ENCODE results near the gene DGKQ.

The DGKQ gene

DNA sequence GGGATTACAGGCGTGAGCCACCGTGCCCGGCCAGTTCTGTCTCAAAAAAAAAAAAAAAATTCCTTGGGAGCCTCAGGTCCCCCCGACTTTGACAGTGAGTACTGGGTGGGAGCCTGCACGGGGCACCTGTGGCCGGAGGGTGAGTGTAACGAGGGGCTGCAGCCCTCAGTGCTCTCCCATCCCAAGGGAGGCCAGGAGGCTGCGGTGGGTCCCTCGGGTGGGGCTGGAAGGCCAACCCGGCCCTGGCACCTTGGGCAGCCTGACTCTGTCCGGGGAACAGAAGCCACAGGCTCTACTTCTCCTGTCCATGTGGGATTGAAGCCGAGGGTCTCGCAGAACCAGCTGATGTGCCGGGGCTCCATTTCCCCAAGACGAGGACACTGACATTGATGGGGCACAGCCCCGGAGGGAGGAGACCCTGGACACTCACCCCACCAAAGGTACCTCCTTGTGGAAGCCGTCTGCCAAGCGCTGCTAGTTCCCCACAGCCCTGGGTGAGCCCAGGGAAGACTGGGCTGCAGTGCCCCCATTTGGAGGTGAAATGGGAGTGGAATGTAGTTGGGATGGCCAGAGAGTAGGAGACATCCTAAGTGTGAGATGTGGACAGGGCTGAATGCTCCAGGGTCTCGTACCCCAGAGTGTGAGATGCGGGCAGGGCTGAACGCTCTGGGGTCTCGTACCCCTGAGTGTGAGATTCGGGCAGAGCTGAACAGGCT, 22.1 kb upstream of the DGKQ start:
- DNase-seq = no peak

DNA sequence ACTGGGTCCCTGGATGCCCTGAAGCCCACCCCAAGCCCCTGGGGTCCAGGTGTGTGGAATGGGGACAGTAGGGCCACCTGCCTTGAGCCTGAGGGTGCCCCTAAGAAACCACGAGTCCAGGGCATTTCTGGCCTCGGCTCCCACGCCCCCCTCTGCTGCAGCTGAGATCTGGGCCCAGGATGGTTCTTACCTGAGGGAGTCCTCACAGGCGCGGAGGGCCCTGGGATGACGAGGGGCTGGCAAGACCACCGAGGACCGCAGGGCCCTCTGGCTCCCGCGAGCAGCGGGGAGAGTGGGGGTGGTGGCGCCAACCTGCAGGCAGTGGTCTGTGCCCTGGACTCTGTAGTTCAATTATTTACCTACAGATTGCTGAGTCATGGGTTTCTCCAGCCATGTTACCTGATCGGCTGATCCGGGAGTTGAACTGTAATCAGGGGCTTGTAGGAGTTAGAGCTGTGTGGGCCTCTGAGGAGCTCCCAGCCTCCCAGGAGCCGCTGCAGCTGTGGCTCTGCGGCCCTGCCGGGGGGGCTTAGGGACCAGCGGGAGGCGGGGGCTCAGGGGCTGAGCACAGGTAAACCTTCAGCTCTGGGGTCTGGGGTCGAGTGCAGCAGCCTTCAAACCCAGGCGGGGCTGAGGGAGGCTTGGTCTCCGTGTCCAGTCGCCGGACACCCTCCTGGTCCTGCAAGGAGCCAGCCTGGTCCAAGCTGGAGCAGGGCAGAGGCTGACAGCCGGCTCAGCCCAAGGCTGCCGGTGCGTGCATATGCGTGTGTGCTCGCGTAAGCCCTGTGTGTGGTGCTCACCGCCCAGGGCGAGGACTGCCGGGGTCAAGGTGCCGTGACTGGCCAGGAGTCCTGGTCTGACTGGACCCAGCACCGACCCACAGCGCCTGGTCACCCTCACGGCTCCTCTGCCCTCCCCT, 20.0 kb upstream of the DGKQ start, which contains the start of gene SLC26A1:
Gene SLC26A1, minus strand, starts transcription at position 294 of the 919 bp plus-strand sequence. CDS start 1,701 bp downstream, outside the sequence.
- DNase-seq = no peak

DNA sequence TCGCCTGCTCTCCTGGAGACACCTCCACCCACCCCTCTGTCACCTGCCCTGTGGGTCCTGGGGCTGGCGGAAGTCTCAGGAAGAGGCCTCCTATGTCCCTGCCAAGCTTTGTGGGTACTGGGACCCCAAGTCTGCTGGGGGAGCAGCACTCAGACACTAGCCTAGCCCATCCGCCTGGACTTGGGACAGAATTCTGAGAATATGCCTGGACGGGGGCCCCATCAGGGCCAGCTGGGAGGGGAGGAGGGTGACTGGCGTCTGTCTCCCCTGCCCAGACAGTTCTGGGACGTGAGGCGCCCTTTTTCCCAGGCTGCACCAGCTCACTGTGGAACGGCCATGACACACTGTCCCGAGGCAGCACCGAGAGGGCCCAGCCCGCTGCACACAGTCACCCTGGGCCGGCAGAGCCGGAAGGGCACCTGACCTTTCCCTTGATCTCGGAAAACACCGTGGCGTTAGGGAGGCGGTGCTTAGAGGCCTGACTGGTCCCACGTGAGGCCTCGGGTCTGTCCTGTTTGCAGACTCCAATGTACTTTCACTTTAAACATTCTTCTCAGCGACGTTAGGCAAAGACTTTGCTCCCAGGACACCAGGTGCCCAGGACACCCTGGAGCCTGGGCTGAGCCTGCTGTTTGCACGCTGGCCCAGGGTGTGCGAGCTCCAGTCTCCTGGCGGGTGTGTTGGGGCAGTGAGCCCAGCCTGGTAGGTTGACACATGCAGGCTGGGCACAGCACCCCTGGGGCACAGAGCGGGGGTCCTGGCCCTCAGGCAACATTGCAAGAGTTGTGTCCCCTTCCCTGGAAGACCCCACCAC, 19.1 kb upstream of the DGKQ start:
- DNase-seq = no peak

DNA sequence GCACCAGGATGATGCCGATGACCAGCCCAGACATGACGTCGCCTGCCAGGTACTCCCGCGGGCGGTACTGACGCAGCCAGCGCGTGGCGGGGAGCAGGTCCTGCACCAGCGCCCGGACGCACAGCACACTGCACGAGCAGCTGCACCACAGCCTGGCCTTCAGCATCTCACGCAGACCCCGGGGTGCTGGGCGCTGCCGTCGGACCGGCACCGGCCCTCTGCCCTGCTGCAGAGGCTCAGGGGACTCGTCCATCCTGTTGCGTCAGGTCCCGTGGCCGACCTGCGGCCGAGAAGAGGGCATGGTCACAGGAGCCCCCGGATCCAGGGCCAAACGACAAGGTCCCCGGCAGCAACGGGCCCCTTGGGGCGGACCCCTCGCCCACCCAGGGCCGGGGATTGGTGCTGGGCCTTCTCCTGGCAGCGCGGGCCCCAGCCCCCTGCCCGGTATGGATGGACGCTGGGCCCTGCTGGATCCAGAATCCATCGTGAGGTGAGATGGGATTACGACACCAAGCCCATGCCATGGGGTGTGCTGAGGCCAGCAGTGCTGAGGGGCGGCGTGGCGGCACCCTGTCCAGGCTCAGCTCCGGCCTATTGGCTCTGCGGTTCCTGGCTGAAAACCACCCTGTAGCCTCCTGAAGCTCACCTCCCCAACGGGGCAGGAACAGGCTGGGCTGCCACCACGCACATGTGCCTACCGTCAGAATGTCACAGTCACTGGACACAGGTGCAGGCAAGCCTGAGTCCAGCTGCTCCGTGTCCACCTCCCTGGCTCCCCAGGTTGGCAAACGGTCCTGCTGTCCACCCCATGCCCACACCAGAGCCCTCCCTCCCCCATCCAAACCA, 18.3 kb upstream of the DGKQ start:
- no peak for DNase-seq

DNA sequence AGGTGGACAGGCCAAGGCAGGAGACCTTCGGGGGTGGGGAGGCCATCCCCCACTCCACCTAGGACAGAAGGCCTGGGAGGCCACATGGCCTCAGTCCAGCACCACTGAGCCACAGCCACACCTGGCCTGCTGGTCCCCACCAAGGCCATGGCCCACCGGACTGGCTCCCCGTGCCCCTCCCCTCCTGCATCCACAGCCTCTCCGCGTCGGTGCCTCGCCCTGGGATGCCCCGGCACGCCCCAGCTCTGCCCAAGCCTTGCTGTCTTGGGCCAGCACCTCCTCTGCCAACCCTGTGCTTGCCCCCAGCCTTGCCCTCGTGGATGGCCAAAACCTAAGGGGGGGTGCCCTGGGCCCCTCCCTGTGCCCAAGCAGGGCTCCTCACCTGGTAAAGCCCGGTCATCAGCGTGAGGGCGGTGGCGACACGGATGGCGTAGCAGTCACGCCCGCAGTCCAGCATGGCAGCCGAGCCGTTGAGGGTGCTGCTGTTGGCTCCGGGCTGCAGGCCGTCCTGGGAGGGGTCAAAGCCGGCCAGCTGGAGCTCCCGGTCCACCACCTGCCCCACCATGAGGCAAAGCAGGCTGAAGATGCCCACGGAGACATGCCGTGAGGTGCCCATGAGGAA, 17.5 kb upstream of the DGKQ start:
- no peak for DNase-seq

- DNase-seq = no peak
Observed at GRCh38 chr4:989722-990471, 16.5 kb upstream of the DGKQ start.

DNA sequence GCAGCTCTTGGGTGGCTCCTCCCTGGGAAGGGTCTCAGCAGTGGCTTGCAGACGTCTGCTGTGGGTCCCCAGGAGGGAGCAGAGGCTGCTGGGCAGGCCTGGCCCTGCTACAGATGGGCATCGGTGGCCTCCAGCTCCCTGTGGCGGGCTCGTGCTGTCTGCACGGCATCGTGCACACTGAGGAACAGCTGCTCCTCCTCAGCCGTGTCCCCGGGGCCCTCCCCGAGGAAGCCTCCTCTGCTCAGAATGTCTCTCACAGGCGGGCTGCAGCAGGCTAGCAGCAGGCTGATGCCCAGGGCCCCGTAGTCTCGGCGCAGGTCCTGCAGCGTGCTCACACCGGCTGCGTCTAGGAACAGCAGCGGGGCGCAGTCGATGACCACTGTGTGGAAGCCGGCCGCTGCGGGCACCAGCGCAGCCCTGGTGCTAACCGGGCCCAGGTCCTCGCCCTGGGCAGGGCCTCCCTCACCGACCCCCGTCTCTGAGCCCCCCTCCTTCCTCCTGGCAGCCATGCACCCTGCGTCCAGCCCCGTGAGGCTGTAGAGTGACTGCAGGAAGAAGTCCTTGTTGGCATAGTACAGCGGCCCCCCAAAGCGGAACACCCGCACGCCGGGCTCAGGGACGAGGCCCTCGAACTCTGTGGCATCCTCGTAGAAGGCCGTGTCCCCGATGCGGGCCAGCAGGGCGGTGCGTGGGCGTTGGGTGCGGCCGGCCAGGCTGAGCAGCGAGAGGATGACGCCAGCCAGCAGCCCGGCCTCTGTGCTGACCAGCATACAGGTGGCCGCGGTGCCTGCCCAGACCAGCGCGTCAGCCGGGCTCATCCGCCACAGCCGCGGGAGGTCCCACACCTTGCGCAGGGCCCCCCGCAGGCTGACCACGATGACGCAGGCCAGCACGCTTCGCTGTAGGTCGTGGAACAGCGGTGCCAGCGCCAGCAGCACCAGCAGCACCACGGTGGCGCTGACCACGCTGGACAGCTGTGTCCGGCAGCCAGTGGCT, 15.7 kb upstream of the DGKQ start:
- DNase-seq = no peak

DNA sequence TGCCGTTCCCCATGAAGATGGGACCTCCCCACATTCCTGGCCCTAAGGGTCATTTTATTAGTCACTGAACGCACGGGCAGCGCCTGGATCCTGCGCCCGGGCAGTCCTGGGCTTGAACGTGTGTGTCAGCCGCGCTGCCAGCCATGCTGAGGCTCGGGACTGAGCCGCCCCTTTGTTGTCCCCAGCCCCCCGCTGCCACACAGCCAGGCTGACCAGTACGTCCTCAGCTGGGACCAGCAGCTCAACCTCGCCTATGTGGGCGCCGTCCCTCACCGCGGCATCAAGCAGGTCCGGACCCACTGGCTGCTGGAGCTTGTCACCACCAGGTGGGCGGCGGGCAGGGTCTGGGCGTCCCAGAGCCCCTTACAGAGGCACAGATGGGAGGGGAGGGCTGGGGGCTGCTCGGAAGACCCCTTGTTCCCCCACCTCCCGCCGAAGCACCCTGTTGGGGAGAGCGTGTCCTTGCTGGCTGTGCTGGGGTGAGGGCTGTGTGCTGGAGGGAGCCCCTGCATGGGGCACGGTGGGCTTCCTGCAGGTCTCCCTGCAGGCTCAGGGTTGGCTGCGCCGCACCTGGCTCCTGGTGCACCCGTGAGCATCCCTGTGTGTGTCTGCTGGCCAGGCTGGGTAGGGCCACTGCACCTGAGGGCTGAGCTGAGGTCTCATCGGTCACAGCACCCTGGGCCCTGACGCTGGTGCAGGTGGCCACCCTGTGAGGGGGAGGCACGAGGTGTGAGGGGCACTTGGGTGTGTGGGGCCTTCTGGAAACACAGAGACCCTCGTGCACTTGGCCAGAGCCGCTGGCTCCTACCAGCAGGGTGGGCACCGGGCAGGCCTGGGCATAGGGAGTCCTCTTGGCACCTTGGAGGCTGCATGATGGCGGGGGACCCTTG, 14.5 kb upstream of the DGKQ start:
- DNase-seq = no peak

- DNase-seq = peak; percentile 84
Observed at GRCh38 chr4:986879-987623, 13.7 kb upstream of the DGKQ start, which contains the start of gene IDUA. Gene IDUA (plus strand): TSS chr4:987044. CDS start chr4:987085, 41 bp downstream.

DNA sequence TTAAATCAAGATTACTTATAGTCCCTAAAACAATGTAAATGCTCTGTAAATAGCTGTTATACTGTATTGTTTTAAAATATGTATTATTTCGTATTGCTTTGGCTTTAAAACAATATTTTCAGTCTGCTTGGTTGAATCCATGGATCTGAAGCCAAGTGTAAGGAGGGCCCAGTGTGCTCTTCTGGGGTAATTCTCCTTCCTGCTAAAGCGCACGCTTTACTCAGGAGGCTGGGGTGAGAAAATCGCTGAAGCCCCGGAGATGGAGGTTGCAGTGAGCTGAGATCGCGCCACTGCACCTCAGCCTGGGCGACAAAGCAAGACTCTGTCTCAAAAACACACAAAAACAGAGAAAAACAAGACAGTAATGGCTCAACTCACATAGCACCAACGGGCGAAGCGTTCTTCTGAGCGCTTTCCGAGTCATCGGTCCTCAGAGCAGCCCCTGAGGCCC, 13.1 kb upstream of the DGKQ start:
- no peak for DNase-seq

GRCh38 chr4:985123-985830, 11.9 kb upstream of the DGKQ start:
- DNase-seq = peak; percentile 62

DNA sequence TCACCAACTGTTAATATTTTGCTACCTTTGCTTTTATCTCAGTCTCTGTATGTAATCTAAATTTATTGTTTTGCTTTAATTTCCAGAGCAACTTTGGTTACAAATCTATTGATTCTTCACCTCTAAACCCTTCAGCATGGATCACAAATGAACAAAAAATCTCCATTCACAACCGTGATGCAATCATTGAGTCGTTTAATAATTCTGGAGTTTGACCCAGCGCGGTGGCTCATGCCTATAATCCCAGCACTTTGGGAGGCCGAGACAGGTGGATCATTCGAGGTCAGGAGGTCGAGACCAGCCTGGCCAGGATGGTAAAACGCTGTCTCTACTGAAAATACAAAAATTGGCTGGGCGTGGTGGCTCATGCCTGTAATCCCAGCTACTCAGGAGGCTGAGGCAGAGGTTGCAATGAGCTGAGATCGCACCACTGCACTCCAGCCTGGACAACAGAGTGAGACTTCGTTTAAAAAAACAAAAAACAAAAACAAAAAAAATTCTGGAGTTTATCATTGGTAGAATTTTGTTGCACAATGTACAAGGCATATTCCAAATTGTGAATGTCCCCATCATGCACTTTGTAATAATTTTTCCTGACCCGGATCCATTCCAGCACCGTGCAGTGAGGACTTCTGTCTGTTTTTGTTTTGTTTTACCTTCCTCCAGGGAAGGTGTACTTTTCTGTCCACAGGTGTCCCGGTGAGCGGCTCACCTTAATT, 11.1 kb upstream of the DGKQ start:
- DNase-seq = no peak

- no peak for DNase-seq
Observed at GRCh38 chr4:982814-983213, 9.4 kb upstream of the DGKQ start.

DNA sequence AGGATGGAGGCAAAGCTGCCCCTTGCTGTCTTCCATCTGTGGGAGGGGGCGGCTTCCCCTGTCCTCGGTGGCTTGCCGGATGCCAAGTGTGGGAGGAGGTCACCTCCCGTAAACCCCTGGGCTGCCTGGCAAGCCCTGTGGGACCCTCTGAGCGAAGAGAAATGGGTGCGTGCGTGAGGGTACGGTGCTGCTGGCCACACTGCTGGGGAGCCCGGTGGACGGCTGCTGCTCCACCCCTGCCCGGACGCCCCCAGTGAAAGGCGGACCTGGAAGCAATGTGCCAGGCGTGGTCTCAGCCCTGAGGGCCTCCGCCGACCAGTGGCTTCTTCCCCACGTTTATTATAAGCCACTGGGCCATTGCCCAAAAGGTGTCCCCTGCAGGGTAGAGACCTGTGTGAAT, 8.9 kb upstream of the DGKQ start:
- DNase-seq = no peak

DNA sequence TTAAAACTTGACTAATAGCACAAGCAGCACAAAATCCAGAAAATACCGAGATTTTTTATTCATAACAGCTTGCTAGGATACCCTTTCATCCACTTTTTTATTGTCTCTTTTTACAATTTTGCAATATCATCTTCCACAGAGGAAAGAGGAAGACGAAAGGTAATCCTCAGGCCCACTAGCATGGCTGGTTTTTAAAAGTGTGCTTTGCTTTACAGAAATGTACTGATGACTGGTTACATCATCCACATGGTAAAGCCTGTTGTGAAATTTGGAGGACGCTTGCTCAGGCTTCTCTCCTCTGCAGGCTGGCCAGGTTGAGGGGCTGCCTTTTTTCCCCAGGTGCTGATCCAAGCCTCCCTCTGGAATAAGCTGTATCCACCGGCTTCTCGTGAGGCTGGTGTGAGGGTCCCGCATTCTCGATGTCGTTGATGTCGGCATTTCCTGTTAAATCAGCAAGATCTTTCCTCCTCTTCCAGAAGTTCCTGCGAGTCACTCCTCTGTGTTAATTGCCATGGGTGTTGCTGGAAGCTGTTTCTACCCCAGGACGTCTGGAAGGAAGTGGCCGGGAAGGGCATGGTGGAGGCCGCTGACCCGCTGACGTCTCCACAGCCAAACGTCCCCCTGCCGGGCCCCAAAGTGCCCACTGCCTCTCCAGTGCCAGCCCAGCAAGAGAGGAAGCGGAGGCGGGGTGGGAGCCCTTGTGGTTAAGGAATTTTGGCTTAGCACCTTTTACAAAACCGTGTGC, 5.8 kb upstream of the DGKQ start:
- no peak for DNase-seq
